TTC549 (cell line): ENCODE data around the gene KCNAB2.
A peak's percentile ranks its signal among the peaks of the same experiment; 100 is the strongest.

ENCODE experiments used
- FAIRE-seq: peaks from 2 replicates; lab custom pipeline; 2012; peaks lifted over from hg19 to GRCh38; lab: Jason Lieb, UNC

KCNAB2 gene

DNA sequence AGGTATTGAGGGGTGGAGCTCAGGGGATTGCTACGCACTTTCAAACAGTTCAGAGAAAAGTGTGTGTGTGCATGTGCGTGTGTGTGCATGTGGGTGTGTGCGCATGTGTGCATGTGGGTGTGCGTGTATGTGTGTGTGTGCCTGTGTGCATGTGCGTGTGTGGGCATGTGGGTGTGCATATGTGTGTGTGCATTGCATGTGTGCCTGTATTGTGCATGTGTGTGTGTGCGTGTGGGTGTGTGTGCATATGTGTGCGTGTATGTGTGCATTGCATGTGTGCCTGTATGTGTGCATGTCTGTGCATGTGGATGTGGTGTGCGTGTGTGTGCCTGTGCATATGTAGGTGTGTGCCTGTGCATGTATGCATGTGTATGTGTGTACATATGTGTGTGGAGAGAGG lies 12.6 kb upstream of the KCNAB2 start:
- no peak for FAIRE-seq

- no peak for FAIRE-seq
These were observed 11.5 kb upstream of the KCNAB2 start for GRCh38 chr1:6033986-6034749.

GRCh38 chr1:6034750-6035096 lies 11.0 kb upstream of the KCNAB2 start:
- no peak for FAIRE-seq

DNA sequence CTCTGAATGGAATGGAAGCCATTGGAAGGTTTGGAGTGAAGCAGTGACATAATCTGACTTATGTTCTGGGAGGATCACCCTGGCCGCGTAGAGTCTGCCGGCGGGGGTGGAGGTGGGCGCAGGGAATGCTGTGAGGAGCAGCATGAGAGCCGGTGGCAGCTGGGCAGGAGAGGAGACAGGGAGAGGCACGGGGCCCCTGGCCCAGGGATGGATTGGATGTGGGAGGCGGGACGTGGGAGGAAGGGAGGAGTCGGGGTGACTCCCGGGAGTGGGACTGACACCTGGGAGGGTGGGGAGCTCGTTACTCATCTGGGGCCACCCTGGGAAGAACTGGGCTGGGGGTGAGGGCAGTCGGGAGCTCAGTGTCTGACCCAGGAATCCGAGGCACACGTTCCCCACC lies 10.4 kb upstream of the KCNAB2 start:
- FAIRE-seq, result no peak

- FAIRE-seq, result no peak
These were observed 10.0 kb upstream of the KCNAB2 start for GRCh38 chr1:6035719-6036118.

GRCh38 chr1:6037338-6037762 lies 8.3 kb upstream of the KCNAB2 start:
- FAIRE-seq, result no peak

DNA sequence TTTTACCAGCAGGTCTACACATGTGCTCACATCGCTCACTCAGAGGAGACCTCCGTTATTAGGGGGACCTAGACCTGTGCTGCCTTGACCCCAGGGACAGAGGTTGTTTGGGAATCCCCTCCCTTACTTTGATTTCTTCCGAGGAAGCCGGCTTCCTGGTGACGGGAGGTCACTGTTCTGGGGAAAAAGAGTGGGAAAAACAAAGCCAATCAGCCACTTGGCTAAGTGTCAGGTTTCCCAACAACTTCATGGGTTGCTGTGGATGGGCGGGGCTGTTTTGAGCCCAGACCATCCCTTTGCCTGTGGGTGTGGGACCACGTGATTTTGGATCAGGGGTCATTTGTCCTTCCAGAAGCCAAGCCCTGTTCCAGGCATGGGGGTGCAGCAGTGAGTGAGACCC lies 7.1 kb upstream of the KCNAB2 start:
- FAIRE-seq, result no peak

DNA sequence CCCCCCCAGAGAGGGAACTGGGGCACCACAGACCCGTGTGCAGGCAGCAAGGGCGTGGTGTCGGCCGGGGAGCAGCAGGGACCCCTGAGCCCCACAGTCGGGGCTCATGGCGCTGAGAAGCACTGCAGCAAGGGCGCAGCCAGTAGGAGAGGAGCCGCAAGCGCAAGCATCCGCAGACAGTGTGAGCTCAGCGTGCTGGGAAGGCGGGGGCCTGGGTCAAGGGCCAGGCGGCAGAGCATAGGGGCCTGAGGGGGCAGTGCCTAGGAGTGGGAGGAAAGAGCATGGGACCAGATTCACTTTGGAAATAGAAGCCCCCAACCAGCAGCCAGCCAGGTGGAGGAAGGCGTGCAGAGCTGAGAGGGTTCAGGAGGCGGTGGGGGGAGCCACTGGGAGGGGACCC lies 6.7 kb upstream of the KCNAB2 start:
- FAIRE-seq, result no peak

GRCh38 chr1:6040444-6040843 lies 5.2 kb upstream of the KCNAB2 start:
- no peak for FAIRE-seq

DNA sequence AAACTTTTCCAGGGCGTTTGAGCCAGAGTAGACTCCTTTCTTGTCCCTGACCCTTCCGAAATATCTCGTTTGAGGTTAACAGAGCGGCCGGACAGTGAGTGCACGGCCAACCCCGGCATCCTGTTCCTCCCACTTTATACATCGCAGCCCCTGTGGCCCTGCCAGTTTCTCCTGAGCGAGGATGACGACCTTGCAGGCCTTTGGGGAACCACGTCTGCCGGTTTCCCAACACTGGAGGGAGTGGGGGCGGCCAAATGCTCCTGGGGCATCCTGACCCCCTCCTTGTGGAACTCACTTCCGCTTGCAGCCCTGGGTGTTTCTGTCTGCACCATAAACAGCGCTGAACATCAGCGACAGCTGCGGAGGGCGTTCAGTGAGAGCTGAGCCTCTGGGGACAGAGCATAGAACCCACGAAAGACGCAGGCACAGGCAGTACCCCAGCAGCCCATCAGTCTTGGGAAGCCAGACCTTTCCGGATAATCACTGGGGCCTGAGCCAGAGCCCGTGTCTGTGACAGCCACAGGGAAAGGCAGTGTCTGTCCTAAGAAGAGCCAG lies 4.8 kb upstream of the KCNAB2 start:
- FAIRE-seq, result no peak

- no peak for FAIRE-seq
These were observed 4.1 kb upstream of the KCNAB2 start for GRCh38 chr1:6041432-6042062.

DNA sequence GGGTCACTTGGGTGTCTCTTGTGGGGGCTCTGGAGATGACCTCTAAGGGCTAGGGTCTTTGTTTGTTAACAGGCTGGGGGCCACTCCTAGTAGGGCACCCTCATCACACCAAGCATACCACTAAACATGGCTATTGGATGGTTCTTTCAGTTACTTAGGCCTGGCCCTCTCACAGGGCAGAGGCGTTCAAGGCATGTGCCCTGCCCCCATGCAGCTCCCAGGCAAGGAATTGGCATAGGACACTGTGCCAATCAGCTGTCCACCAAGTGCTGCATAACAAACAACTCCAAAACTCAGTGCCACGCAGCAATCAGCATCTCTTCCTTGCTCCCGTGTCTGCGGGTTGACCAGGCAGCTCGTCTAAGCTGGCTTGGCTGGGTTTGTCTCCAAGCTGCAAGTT lies 2.1 kb upstream of the KCNAB2 start:
- FAIRE-seq, result no peak

DNA sequence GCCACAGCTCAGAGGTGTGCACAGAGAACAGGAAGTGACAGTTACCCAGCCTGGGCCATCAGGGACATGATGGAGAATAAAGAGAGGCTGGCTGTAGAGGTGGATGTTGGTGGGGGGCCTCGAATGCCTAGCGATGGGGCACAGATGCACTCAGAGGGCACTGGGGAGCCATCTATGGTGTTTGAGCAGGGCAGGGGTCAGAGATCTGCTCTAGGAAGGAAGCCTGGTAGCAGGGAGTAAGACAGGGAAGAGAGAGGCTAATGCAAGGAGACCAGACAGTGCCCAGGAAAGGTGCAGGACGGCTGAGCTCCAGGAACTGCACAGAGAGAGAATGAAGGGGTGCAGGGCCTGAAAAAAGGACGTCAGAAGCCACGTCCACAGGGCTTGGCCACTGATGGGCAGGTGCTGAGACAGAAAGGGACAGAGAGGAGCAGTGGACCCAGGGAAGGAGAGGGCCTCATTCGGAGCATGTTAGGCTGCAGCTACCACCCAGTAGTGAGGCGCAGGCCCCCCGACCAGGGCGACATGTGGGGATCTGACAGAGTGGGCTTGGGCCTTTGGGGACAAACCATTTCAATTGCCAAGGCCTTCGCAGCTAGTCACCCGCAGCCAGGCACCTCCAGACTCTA lies 1.1 kb upstream of the KCNAB2 start:
- FAIRE-seq, result no peak

GRCh38 chr1:6045110-6045502 lies 582 bp upstream of the KCNAB2 start:
- no peak for FAIRE-seq

GRCh38 chr1:6046279-6046678 lies 591 bp downstream of the KCNAB2 start:
- no peak for FAIRE-seq

DNA sequence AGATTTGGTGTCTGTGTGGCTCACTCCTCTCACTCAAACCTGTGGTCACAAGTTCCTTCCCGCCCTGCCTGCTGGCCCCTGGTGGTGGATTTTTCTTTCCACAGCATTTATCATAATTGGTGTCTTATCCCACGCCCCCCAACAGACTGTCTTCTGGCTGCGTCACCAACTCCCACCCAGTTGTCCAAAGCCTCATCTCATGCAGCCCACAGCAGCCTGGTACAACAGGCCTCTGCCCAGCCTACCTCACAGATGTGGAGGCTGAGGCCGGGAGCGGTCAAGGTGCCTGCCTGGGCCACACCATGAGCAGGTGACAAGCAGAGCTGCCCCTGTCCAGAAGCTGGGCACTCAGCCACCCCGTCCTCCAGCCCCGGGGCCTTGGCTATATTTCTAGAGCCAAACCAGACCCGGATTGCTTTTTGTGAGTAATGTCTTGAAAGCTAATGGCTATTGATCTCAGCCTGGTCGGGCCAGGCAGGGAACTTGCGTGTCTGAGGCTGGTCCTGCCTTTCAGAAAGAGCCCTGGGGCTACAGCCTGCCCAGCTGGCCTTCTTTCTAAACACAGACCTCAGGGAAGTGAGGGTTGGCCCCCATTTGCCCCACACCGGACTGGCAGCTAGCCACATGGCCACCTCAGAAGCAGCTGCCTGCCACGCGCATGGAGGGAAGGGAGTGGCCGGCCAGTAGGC lies 2.6 kb downstream of the KCNAB2 start:
- FAIRE-seq, result no peak

GRCh38 chr1:6049419-6049818 lies 3.7 kb downstream of the KCNAB2 start:
- FAIRE-seq, result no peak

DNA sequence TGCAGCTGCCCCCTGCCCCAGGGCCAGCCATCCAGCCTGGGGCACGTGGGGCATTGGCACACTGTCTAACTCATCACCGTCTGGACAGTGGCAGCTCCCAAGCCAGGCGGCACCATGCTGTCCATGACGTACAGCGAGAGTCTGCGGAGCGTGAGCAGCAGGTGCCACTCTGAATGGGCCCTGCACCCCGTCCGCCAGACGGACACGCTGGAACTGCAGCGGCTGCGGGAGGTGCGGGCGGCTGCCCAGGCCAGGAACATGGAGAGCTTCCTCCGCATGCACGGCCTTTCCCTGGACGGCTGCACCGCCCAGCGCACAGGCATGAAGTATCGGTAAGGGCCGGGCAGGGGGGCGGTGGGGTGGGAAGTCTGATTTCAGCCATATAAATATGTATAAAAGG lies 5.7 kb downstream of the KCNAB2 start:
- FAIRE-seq, result no peak

- peak; percentile 56 for FAIRE-seq
These were observed 7.0 kb downstream of the KCNAB2 start for GRCh38 chr1:6052543-6053205.

GRCh38 chr1:6053206-6053546 lies 7.5 kb downstream of the KCNAB2 start:
- FAIRE-seq, result no peak

DNA sequence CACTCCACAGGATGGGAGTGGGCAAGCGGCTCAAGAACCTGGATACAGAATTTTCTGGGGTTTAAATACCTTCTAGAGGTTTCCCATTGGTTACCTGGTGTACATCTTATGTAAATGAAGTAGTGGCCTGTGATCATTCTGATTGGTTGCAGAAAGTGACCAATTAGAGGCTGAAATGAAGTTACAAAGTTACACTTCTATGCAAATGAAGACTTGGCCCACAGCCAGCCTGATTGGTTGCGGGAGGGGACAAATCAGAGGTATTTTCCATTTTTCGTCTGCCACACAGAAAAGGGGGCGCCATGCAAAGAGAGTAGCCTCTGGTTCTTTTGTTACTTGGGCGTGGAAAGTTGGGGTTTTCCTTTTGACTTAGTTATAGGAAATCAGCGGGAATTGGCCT lies 8.9 kb downstream of the KCNAB2 start:
- no peak for FAIRE-seq

- no peak for FAIRE-seq
These were observed 10.9 kb downstream of the KCNAB2 start for GRCh38 chr1:6056572-6056948.
